Non-pigmented ciliary epithelial cell (primary cell): ENCODE results near the gene XYLT1.
"Not testable (repeated sequence)": the region's sequence is repeated elsewhere in the genome, so short reads cannot be mapped to it uniquely, and the experiment has no call there.

Source experiments
- DNase-seq: peaks from one replicate; pipeline ENCODE4 v3.0.0-alpha.2; 2010; ENCODE audit warnings: low read depth

The XYLT1 gene, protein sequence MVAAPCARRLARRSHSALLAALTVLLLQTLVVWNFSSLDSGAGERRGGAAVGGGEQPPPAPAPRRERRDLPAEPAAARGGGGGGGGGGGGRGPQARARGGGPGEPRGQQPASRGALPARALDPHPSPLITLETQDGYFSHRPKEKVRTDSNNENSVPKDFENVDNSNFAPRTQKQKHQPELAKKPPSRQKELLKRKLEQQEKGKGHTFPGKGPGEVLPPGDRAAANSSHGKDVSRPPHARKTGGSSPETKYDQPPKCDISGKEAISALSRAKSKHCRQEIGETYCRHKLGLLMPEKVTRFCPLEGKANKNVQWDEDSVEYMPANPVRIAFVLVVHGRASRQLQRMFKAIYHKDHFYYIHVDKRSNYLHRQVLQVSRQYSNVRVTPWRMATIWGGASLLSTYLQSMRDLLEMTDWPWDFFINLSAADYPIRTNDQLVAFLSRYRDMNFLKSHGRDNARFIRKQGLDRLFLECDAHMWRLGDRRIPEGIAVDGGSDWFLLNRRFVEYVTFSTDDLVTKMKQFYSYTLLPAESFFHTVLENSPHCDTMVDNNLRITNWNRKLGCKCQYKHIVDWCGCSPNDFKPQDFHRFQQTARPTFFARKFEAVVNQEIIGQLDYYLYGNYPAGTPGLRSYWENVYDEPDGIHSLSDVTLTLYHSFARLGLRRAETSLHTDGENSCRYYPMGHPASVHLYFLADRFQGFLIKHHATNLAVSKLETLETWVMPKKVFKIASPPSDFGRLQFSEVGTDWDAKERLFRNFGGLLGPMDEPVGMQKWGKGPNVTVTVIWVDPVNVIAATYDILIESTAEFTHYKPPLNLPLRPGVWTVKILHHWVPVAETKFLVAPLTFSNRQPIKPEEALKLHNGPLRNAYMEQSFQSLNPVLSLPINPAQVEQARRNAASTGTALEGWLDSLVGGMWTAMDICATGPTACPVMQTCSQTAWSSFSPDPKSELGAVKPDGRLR

DNA sequence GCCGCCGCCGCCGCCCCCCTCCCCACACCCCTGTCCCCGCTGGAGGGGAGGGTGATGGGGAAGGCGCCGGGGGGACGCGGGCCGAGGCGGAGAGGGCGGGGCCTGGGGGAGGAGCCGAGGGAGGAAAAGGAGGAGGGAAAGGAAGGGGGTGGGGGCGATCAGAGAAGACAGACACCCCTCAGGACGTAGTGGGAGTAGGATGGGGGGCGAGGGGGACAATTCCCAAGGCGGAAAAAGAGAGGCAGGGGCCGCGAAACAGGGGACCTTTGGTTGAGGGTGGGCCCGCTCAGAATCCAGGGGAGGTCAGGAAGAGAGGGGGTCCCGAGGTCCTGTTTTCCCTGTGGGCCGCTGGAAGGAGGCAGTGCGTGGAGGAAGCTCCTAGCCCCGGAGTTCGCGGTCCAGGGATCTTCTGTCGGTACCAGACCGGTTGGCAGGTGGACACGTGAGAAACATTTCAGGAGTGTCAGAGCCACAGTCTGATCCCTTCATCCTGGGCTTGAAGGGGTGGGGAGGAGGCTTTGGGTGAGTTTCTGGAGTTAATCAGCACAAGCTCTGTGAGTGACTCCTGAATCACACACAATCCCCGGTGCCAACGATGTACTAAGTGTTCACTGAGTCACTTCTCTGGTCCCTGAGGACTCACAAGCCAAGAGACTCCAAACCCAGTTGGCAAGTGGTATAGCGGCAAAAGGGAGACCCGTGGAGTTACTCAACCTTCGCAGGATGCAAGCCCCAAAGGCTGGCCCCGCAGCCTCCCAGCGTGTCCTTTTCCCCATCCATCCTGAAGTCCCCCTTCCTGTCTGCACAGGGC lies at the start of gene XYLT1:
TSS of gene XYLT1 (minus strand) at position 53 of the 811 bp plus-strand sequence. CDS start 164 bp downstream, outside the sequence.
- DNase-seq: no peak

DNA sequence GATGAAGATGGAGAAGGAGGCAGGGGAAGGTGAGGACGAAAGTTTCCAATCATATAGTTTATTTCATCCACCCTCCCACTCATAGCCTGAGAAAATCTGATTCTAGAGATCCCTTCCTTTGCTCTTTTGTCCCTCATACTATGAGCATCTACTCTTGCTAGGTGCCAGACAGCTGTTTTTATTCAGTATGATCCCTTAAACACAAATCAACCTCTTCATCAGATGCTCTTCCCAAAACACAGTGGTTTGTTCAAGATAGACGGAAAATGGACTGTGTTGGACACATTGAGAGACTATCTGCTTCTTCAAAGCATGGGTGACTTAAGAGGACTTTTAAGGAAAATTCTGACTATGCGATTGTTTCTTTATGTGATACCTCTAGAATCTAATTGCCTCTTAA lies 49.4 kb upstream of the XYLT1 start:
- DNase-seq: no peak

DNA sequence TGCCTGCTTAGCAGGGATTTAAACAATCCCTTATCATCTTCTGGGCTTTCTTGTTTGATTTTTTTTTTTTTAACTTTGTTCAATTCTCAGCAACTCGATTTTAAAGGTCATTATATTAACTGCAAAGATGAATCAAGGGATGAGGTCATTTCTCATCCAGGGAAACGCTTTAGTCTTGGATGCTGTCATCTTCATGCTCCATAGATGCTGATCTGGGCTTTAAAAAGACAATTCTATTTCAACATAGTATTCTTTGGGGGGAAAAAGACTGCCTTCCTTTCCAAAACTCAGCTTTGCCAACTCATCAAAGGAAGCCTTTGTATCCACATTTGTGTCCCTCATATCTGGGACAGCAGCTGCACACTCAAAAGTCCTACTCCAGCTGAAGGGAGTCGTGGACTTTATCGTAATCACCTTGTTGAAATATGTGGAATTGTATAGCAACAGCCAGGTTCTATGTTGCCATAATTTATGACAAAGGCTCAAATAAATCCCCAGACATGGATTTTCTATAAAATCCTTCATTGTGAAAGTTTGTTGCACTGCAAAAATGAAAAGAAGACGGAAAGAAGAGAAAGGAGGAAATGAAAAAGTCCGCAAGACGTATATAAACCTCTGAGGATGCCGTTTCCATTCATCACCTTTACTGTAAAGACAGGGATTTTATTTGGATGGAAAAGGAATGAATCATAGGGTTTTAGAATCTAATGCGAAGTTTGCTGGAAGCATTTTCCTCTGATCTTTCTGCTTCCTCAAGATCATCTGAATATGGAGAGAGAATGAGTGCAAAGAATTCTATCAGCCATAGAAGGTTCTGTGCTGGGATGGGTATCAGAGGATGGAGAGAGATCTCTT lies 48.6 kb upstream of the XYLT1 start:
- no peak for DNase-seq

DNA sequence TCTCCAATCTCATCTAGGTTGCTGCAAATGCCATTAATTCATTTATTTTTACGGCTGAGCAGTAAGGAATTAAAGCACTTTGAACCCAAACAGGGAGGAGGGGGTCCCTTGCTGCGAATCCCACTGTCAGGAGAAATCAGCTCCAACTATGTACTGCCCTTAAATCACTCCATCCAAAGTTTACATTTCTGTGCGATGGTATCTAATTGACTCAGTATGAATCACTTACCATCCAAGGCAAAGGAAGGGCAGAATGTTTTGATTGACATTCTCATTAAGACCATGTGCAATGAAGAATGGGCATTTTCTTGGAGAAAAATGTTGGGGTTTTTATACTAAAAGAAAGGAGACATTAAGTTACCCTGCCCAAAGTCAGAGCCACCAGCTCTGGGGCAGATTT lies 47.7 kb upstream of the XYLT1 start:
- no peak for DNase-seq

DNA sequence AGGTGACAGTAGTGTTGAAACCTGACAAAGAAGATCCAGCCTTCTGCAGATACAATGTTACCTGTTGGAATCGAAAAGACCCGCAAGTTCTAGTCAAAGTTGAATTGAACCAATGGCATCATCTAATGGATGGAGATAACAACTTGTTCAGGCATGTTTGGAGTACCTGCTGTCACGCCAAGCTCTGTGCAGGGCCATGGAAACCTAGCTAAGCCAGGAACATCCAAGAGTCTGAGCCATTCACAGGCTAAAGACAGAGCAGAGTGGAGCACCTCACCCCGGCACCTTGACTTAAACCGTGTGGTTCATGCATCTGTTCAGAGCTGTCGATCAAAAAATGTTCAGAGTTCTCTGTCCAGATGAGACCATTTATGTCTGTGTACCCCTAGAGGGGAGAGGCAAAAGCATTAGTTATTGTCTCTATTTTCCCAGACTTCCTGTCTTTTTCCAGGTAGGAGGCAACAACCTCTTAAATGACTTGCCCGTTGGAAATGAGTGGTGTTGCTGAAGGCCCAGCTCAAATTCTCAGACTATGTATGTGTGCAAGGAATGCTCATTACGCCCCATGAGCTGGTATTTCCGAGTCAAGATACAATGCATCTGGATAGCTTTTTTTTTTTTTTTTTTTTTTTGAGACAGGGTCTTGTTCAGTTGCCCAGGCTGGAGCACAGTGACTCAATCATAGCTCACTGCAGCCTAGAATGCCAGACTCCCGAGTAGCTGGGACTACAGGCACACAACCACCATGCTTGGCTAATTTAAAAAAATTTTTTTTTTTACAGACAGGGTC lies 44.9 kb upstream of the XYLT1 start:
- no peak for DNase-seq

DNA sequence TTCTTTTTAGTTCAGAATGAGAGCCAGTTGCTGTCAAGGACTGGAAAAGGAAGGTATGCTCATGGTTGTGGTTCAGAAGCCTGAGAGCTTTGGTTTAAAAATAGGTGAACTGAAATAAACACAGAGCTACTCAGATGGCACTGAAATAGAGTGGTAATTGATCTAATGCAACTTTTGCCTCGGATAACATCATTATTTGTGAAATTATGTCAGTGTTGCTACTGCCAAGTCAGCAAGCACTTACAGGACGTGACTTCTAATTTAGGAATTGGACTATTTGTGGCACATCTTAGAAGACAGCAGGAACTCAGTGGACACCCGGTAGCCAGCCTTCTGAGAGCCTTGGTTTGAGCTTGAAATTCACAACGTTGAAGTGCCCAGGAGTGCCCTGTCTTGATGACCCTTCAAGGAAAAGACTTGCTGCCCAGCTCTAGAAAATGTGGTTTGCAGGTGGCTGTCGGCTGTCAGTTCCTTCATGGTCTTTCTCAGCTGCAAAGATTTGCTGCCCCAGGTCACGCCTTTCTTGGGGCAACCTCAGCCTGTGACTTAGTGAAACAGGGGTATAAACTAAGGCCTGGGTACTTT lies 42.0 kb upstream of the XYLT1 start:
- no peak for DNase-seq

DNA sequence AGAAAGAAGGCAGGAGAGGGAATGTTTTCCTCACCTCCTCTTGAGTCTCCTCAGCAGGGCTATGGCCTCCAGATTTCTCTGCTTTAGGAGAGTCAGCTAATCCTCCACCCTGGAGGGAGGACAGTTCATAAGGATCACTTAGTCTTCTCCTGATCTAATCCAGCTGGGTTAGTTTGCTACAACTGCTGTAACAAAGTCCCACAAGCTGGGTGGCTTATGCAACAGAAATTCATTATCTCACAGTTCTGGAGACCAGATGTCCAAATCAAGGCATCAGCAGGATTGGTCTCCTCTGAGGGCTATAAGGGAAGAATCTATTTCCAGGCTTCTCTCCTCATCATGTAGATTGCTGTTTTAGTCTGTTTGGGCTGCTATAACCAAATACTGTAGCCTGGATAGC lies 40.6 kb upstream of the XYLT1 start:
- DNase-seq: no peak

DNA sequence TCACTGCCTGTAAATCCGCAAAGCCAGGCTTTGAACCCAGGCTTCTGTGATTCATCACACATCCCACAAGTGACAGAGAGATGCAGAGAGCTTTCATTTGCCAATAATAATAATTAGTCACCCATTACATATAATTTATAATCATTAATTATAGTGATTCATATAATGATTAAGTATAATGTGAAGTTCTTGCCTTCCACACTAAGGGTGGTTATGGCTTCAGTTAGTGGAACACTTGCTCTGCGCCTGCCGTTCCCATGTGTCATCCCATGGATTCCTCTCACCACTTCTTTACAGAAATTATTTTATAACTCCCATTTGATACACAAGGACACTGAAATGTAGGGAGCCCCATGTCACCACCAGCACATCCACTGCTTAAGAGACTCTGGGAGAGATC lies 39.8 kb upstream of the XYLT1 start:
- DNase-seq: no peak

DNA sequence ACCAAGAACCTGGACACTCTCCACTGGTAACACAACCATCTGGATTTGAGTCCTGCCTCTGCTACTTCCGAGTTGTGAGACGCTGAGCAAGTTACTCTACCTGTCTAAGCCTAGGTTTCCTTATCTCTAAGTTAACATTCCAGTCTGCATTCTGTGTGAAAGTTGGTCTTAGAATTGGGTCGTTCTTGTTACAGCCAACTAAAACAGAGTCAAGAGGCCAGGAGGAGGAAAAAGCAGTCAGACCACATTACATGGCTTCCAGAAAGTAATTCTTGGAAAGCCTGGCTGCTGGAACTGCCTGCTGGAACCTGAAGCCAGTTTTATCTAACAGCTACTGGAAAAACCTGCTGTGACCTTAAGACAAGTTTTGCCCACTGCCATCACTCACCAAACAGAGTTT lies 38.4 kb upstream of the XYLT1 start:
- DNase-seq: no peak

DNA sequence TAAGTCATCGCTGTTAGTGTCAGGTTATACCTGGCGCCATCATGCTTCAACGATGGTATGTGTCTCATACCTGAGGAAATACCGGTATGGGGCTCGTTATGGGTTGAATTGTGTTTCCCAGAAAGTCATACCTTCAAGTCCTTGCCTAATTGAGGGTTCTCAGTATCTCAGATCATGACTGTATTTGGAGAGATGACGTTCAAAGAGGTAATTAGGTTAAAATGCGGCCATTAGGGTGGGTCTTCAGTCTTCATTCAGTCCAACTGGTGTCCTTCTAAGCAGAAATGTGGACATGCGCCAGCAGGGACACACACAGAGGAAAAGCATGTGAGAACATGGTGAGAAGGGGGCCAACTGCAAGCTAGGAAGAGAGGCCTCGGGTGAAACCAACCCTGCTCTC lies 37.5 kb upstream of the XYLT1 start:
- no peak for DNase-seq

DNA sequence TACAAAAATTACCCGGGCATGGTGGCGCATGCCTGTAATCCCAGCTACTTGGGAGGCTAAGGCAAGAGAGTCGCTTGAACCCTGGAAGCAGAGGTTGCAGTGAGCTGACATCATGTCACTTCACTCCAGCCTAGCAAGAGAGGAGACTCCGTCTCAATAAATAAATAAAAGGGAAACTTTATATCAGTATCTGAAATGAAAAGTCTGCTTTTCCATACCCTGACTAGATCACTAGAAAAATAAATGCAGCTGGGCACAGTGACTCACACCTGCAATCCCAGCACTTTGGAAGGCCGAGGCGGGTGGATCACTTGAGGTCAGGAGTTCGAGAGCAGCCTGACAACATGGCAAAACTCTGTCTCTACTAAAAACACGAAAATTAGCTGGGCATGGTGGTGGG lies 36.8 kb upstream of the XYLT1 start:
- DNase-seq: not testable (repeated sequence)

DNA sequence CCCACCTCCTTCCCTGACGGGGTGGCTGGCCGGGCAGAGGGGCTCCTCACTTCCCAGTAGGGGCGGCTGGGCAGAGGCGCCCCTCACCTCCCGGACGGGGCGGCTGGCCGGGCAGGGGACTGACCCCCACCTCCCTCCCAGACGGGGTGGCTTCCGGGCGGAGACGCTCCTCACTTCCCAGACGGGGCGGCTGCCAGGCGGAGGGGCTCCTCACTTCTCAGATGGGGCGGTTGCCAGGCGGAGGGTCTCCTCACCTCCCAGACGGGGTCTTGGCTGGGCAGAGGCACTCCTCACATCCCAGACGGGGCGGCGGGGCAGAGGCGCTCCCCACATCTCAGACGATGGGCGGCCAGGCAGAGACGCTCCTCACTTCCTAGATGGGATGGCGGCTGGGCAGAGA lies 35.1 kb upstream of the XYLT1 start:
- DNase-seq: not testable (repeated sequence)

DNA sequence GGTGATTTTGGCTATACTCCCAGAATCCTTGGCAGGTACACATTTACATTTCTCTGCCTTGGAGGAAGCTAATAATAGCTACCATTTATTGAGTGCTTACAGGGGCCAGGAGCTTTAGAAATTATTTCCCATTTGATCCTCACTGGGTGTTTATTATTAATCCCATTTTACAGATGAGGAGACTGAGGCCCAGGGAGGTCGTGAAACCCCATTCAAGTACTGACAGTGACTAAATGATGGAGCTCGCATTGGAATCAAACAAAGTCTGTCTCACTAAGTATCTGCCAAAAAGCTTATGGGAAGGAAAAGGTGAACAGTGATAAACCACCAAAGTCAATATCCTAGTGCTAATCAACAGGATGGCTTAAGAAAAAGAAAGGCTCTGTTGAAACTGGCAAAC lies 33.3 kb upstream of the XYLT1 start:
- DNase-seq: no peak

DNA sequence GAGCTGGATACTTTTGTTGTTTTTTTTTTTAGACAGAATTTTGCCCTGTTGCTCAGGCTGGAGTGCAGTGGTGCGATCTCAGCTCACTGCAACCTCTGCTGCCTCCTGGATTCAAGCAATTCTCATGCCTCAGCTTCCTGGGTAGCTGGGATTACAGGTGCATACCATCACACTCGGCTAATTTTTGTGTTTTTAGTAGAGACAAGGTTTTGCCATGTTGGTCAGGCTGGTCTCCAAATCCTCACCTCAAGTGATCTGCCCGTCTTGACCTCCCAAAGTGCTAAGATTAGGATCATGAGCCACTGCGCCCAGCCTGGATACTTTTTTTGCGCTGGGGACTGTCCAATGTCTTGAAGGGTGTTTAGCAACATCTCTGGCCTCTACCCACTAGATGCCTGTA lies 32.6 kb upstream of the XYLT1 start:
- no peak for DNase-seq

DNA sequence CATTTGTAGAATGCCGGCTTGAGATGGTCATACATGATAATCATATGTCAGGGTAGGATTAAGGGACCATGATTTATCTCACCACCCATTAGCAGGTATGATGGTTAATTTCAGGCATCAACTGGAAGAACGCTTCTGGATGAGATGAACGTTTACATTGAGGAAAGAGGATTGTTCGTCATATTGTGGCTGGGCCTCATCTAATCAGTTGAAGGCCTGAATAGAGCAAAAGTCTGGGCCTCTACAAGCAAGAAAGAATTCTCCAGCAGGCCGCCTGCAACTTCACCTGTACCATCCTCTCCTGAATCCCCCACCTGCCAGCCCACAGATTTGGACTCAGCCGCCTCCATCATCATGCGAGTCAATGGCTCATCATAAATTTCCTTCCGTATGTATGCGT lies 30.6 kb upstream of the XYLT1 start:
- DNase-seq: no peak

DNA sequence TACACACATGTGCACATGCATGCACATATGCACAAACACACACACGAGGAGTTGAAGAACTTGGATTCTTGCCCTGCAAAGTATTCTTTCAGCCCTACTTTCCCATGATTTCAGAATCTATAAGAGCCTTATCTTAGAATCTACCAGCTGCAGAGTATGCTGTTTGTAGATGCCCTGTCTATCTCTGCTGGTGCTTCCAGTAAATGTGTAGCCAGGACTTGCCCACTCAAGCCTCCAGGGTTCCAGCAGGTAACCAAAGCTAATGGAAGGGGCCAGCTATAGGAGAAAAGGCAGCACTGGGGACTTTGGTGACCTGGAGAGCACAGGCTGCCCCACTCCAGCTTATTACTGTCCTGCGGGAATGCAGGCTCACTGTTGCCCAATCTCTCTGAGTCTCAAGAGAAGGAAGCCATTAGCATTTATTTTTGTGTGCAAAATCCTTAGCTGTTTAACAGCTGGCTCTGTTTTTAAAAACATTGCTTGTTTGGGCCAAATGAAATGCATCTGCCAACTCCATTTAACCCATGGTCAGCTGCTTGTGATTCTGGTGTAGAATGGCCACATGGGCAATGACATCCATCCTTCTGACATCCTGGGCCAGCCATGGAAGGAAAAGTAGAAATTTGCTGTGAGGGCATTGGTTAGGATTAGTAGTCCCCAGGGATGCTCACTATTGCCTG lies 28.6 kb upstream of the XYLT1 start:
- no peak for DNase-seq

DNA sequence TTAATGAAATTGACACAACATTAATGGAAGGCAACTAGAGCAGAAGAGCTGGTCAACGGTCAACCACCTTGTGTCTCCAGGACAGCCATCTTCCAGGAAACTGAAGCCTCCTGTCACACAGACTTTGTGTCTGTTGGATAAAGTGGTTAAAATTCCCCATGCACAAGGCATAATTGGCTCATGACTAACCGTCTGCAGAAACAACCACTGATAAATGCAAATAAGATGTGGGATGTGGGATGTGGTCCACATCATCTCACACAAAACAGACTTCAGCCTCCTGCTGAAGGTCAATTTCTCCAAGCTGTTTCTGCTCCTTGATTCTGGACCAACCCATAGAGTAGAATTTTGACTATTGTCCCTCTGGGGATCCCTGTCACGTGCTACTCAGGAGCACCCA lies 26.9 kb upstream of the XYLT1 start:
- DNase-seq: no peak

DNA sequence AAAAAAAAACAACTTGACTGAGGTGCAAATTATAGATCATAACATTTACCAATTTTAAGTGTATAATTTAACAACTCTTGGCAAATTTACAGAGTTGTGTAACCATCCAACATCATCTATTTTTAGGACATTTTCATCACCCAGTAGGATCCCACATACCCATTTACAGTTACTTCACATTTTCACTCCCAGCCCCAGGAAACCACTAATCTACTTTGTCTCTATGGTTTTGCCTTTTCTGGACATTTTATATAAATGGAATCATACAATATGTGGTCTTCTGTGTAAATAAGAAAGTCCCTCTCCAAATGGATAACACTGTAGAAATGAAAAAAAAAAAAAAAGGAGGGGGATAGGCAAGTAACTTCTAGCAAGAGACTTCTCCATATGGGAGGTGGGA lies 26.1 kb upstream of the XYLT1 start:
- DNase-seq: no peak

DNA sequence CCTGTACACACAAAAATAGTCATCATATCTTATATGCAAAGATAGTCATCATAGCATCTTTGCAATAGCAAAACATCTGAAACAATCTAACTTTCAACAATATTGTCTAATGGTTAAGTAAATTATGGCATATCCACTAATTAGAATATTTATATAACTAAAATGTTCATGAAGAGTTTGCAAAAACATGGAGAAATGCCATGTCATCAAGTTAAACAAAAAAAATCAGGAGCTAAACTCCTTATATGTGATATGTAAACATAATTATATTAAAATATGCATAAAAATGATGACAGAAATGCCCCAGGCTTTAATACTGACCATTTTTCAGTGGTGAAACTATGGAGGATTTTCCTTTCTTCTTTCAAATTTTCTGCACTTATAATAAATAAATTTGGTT lies 22.3 kb upstream of the XYLT1 start:
- no peak for DNase-seq
